Glutamatergic neuron (in vitro differentiated cells): ENCODE results near the gene NLRP12. TPM values are rescaled to one million over a fixed set of nuclear protein-coding genes. Genes with fewer than 3 reads are reported as not detected.
A peak's percentile ranks its signal among the peaks of the same experiment; 100 is the strongest.
"Not testable (repeated sequence)": the region's sequence is repeated elsewhere in the genome, so short reads cannot be mapped to it uniquely, and the experiment has no call there.

Experiments used
- DNase-seq: peaks from one replicate; pipeline ENCODE4 v3.0.0; 2022
- H3K27ac Mint-ChIP-seq: one replicate; pipeline ENCODE4 v1.8.0; 2020; ENCODE audit warnings: mild to moderate bottlenecking, mixed read lengths, inconsistent platforms; ENCODE audit not compliant: unreplicated experiment
- H3K27me3 Mint-ChIP-seq: one replicate; pipeline ENCODE4 v1.8.0; 2020; ENCODE audit warnings: mild to moderate bottlenecking, moderate library complexity, mixed read lengths, inconsistent platforms; ENCODE audit not compliant: unreplicated experiment
- H3K36me3 Mint-ChIP-seq: one replicate; pipeline ENCODE4 v1.8.0; 2020; ENCODE audit warnings: mild to moderate bottlenecking, mixed read lengths, inconsistent platforms; ENCODE audit not compliant: unreplicated experiment
- H3K4me1 Mint-ChIP-seq: one replicate; pipeline ENCODE4 v1.8.0; 2020; ENCODE audit warnings: mild to moderate bottlenecking, low read depth, mixed read lengths, inconsistent platforms; ENCODE audit not compliant: unreplicated experiment
- H3K4me3 Mint-ChIP-seq: one replicate; pipeline ENCODE4 v1.8.0; 2020; ENCODE audit warnings: mild to moderate bottlenecking, mixed read lengths, inconsistent platforms; ENCODE audit not compliant: unreplicated experiment
- H3K9me3 Mint-ChIP-seq: one replicate; pipeline ENCODE4 v1.8.0; 2020; ENCODE audit warnings: mild to moderate bottlenecking, moderate library complexity, mixed read lengths, inconsistent platforms; ENCODE audit not compliant: unreplicated experiment
- CTCF ChIP-seq: fragments of 200-600 bp; sonication (generic); IDR thresholded peaks from one replicate; pipeline ENCODE4 v1.5.0; 2021; ENCODE audit not compliant: partially characterized antibody, unreplicated experiment
- total RNA-seq: library from RNA; stranded (reverse); fragmentation: NEBNext Ultra II Directional; extraction: Animal tissue kit (Norgen Biotek cat#: 25700); gene quantifications from one replicate; pipeline ENCODE4 v1.2.1, GENCODE V29; 2021; ENCODE audit not compliant: unreplicated experiment

NLRP12 gene
- total RNA-seq, 1 donor from 2014 or later: 0.12 TPM

- TF ChIP-seq CTCF: no peak
- H3K9me3 Mint-ChIP-seq: peaks cover 13% of the 10 kb centered on the region
- H3K27me3 Mint-ChIP-seq: peaks cover 14% of the 10 kb centered on the region
- DNase-seq: no peak
- peak overlapping the region; percentile 83 for H3K4me3 Mint-ChIP-seq
- H3K27ac Mint-ChIP-seq: peak overlapping the region; percentile 86
- H3K4me1 Mint-ChIP-seq: peaks cover 10% of the 10 kb centered on the region
- H3K36me3 Mint-ChIP-seq: peaks cover 5% of the 10 kb centered on the region
Observed at GRCh38 chr19:53847555-53847954, 23.4 kb upstream of the NLRP12 start.

- Mint-ChIP-seq H3K27me3 (peaks cover 12% of the 10 kb centered on the region), H3K4me3 (no peak overlapping the region), H3K36me3 (peaks cover 5% of the 10 kb centered on the region), H3K4me1 (peaks cover 10% of the 10 kb centered on the region), H3K27ac (no peak overlapping the region), H3K9me3 (peaks cover 13% of the 10 kb centered on the region)
- no peak for TF ChIP-seq CTCF
- DNase-seq: no peak
Observed at GRCh38 chr19:53844849-53845246, 20.7 kb upstream of the NLRP12 start.

GRCh38 chr19:53840914-53841313 is 16.8 kb upstream of the NLRP12 start:
- H3K27me3 Mint-ChIP-seq, H3K9me3 Mint-ChIP-seq, H3K27ac Mint-ChIP-seq, H3K36me3 Mint-ChIP-seq, H3K4me3 Mint-ChIP-seq, DNase-seq, H3K4me1 Mint-ChIP-seq: not testable (repeated sequence)

- H3K9me3 Mint-ChIP-seq, DNase-seq, H3K36me3 Mint-ChIP-seq, H3K27ac Mint-ChIP-seq, H3K27me3 Mint-ChIP-seq, H3K4me3 Mint-ChIP-seq: not testable (repeated sequence)
- H3K4me1 Mint-ChIP-seq: peaks cover 10% of the 10 kb centered on the region
Observed at GRCh38 chr19:53840241-53840640, 16.1 kb upstream of the NLRP12 start.

GRCh38 chr19:53838446-53838845 is 14.3 kb upstream of the NLRP12 start:
- H3K9me3 Mint-ChIP-seq, DNase-seq, H3K4me3 Mint-ChIP-seq, H3K27me3 Mint-ChIP-seq, H3K36me3 Mint-ChIP-seq: not testable (repeated sequence)
- Mint-ChIP-seq H3K27ac (peak overlapping the region; percentile 19), H3K4me1 (peaks cover 19% of the 10 kb centered on the region)

GRCh38 chr19:53832861-53833260 is 8.7 kb upstream of the NLRP12 start:
- peak overlapping the region; percentile 11 for H3K4me3 Mint-ChIP-seq
- not testable (repeated sequence) for H3K9me3 Mint-ChIP-seq, H3K27ac Mint-ChIP-seq, DNase-seq, H3K36me3 Mint-ChIP-seq, H3K27me3 Mint-ChIP-seq
- H3K4me1 Mint-ChIP-seq: peaks cover 28% of the 10 kb centered on the region

GRCh38 chr19:53828531-53828930 is 4.4 kb upstream of the NLRP12 start:
- no peak overlapping the region for H3K4me3 Mint-ChIP-seq
- peaks cover 8% of the 10 kb centered on the region for H3K27me3 Mint-ChIP-seq
- TF ChIP-seq CTCF: no peak
- peaks cover 5% of the 10 kb centered on the region for H3K9me3 Mint-ChIP-seq
- H3K36me3 Mint-ChIP-seq: no peaks in the 10 kb centered on the region
- H3K27ac Mint-ChIP-seq: no peak overlapping the region
- no peak for DNase-seq
- peaks cover 21% of the 10 kb centered on the region for H3K4me1 Mint-ChIP-seq
